Endothelial cell of umbilical vein (primary cell): ENCODE measurements around the gene SPAG8. TPM values are rescaled to one million over a fixed set of nuclear protein-coding genes. Genes with fewer than 3 reads are reported as not detected.

Source experiments
- BruUV-seq: library from RNA; stranded (reverse); fragments of 400-500 nt; replicated peaks from 2 replicates; lab custom pipeline; 2021; lab: Mats Ljungman, UMichigan
- CTCF ChIA-PET: fragments of 300-600, 350-600 bp; sonication (Branson Sonifier 250); formaldehyde crosslinking; loops from one replicate; lab custom pipeline; 2021; ENCODE audit warnings: antibody characterized with exemption, inconsistent platforms; lab: Charles Lee
- POLR2A ChIA-PET: fragments of 300-600, 350-600 bp; sonication (Branson Sonifier 250); formaldehyde crosslinking; loops from one replicate; lab custom pipeline; 2021; ENCODE audit warnings: antibody characterized with exemption, inconsistent platforms; lab: Charles Lee
- DNase-seq: peaks from one replicate; pipeline ENCODE4 v3.0.0-alpha.2; 2011; ENCODE audit warnings: low read depth, low spot score
- FAIRE-seq: peaks from 2 replicates; lab custom pipeline; 2011; peaks lifted over from hg19 to GRCh38; lab: Jason Lieb, UNC
- H2AFZ ChIP-seq: 2 replicates; pipeline ENCODE4 v1.6.0; 2012; ENCODE audit warnings: low read depth, low read length, control low read depth, inconsistent platforms
- H3K27ac ChIP-seq: 2 replicates; pipeline ENCODE4 v1.5.1; 2011; ENCODE audit warnings: low read depth, mild to moderate bottlenecking, control low read depth, low read length, moderate library complexity; ENCODE audit not compliant: insufficient read depth
- H3K27me3 ChIP-seq, 2 experiments: 2 replicates each; pipeline versions ENCODE4 v1.6.0 to v1.6.1; 2011; ENCODE audit warnings: low read length in 2 of 2, mixed read lengths in 1 of 2; ENCODE audit not compliant: control insufficient read depth in 2 of 2, insufficient read depth in 2 of 2
- H3K36me3 ChIP-seq, 2 experiments: 2 replicates in 1 of 2; 3 replicates in 1 of 2; pipeline ENCODE4 v1.5.1; 2011; ENCODE audit warnings: low read length in 2 of 2, mild to moderate bottlenecking in 1 of 2, moderate library complexity in 1 of 2; ENCODE audit not compliant: control insufficient read depth in 2 of 2, insufficient read depth in 2 of 2; ENCODE audit errors: extremely low read depth in 1 of 2
- H3K4me1 ChIP-seq: 3 replicates; pipeline ENCODE4 v1.5.1; 2011; ENCODE audit warnings: mild to moderate bottlenecking, low read length; ENCODE audit not compliant: control insufficient read depth, insufficient read depth; ENCODE audit errors: extremely low read depth
- H3K4me2 ChIP-seq: 2 replicates; pipeline ENCODE4 v1.6.1; 2011; ENCODE audit warnings: low read length, control low read depth, mixed read lengths; ENCODE audit not compliant: insufficient read depth
- H3K4me3 ChIP-seq, 3 experiments: fragments of 200-600 bp in 1 of 3; sonication (generic), shearing (Covaris generic) in 1 of 3; replicated peaks in 1 of 3; 2 replicates each; pipeline ENCODE4 v1.5.1; 2011 to 2016; ENCODE audit warnings: control low read depth in 3 of 3, low read length in 3 of 3, mild to moderate bottlenecking in 2 of 3, inconsistent platforms in 1 of 3, low read depth in 1 of 3, moderate library complexity in 1 of 3; ENCODE audit not compliant: insufficient read depth in 1 of 3
- H3K79me2 ChIP-seq: 2 replicates; pipeline ENCODE4 v1.6.0; 2012; ENCODE audit warnings: low read length, inconsistent platforms; ENCODE audit not compliant: control insufficient read depth, insufficient read depth
- H3K9ac ChIP-seq: replicated peaks from 2 replicates; pipeline ENCODE3; 2011; ENCODE audit warnings: low read length, control low read depth; ENCODE audit not compliant: insufficient read depth; ENCODE audit errors: extremely low read depth
- H3K9me1 ChIP-seq: replicated peaks from 3 replicates; pipeline ENCODE4 v1.6.0; 2011; ENCODE audit warnings: mild to moderate bottlenecking, low read length; ENCODE audit not compliant: control insufficient read depth, insufficient read depth; ENCODE audit errors: extremely low read depth
- H3K9me3 ChIP-seq: replicated peaks from 2 replicates; pipeline ENCODE4 v1.5.1; 2012; ENCODE audit warnings: low read length, inconsistent platforms; ENCODE audit not compliant: control insufficient read depth, insufficient read depth
- H4K20me1 ChIP-seq: replicated peaks from 2 replicates; pipeline ENCODE3; 2011; ENCODE audit warnings: mild to moderate bottlenecking, low read length; ENCODE audit not compliant: control insufficient read depth, insufficient read depth; ENCODE audit errors: extremely low read depth
- EZH2 ChIP-seq: IDR thresholded peaks from 2 replicates; pipeline ENCODE4 v1.6.1; 2012; ENCODE audit warnings: borderline replicate concordance, low read depth, mild to moderate bottlenecking, moderate library complexity, low read length, inconsistent platforms; ENCODE audit not compliant: severe bottlenecking
- FOS ChIP-seq: IDR thresholded peaks from 2 replicates; pipeline ENCODE4 v1.6.1; 2011; ENCODE audit warnings: mild to moderate bottlenecking, low read length, moderate library complexity, borderline replicate concordance; ENCODE audit not compliant: insufficient read depth
- GATA2 ChIP-seq: IDR thresholded peaks from 2 replicates; pipeline ENCODE4 v1.7.0; 2011; ENCODE audit warnings: low read depth, mild to moderate bottlenecking, moderate library complexity, mixed read lengths, low read length; ENCODE audit not compliant: insufficient read length, insufficient read depth
- JUN ChIP-seq: IDR thresholded peaks from 2 replicates; pipeline ENCODE4 v1.6.1; 2011; ENCODE audit warnings: borderline replicate concordance, low read depth; ENCODE audit not compliant: insufficient read length, insufficient read depth
- MYC ChIP-seq: IDR thresholded peaks from one replicate; pipeline ENCODE4 v1.6.1; 2011; ENCODE audit warnings: mild to moderate bottlenecking, low read depth, low read length
- POLR2A ChIP-seq: IDR thresholded peaks from 2 replicates; pipeline ENCODE4 v1.6.1; 2012; ENCODE audit warnings: low read depth, mild to moderate bottlenecking, control low read depth, low read length
- POLR2AphosphoS5 ChIP-seq: IDR thresholded peaks from 2 replicates; pipeline ENCODE4 v1.6.1; 2012; ENCODE audit warnings: low read depth, mild to moderate bottlenecking, control low read depth, low read length, moderate library complexity; ENCODE audit not compliant: insufficient read depth
- dilution Hi-C: fragments of 300-500 bp; cut with MboI; formaldehyde crosslinking; loops from one replicate; pipeline ENCODE4 v1.15.0; 2019; ENCODE audit warnings: low sequenced_read_pairs; ENCODE audit not compliant: extremely low pct_ligation_motif_present
- intact Hi-C: fragments of 100-400 bp; cut with micrococcal nuclease; formaldehyde crosslinking; loops from one replicate; pipeline ENCODE4 v1.10.0; 2022
- polyA plus RNA-seq, 4 experiments: library from polyadenylated mRNA; depleted of rRNA in 3 of 4; stranded (reverse) in 3 of 4; unstranded in 1 of 4; fragments of >200 nt; gene quantifications; 2 replicates each; pipeline versions ENCODE4 v1.2.1 to v1.2.3, GENCODE V29; 2011 to 2012; ENCODE audit warnings: missing spikeins in 1 of 4
- total RNA-seq: library from RNA; stranded (reverse); gene quantifications from 2 replicates; pipeline ENCODE4 v1.2.3, GENCODE V29; 2021
- TF ChIP-seq, protein P1 (sequence below): IDR thresholded peaks from 2 replicates; pipeline ENCODE4 v1.6.1; 2011; ENCODE audit not compliant: insufficient read depth, insufficient read length
- TF ChIP-seq, protein P2 (sequence below), 2 donors: IDR thresholded peaks; 1 replicate in 1 of 2; 2 replicates in 1 of 2; pipeline ENCODE4 v1.5.1; 2011; ENCODE audit warnings: low read length in 2 of 2, mild to moderate bottlenecking in 2 of 2, moderate library complexity in 2 of 2, control low read depth in 1 of 2, inconsistent platforms in 1 of 2, low read depth in 1 of 2; ENCODE audit not compliant: insufficient read depth in 1 of 2; ENCODE audit errors: extremely low read depth in 1 of 2

Gene SPAG8
- total and polyA plus RNA-seq, 2 donors (not counting 3 experiments of a cell fraction or from before 2014, with no cell fraction given) = 0.21 to 0.69 TPM

- CTCF ChIA-PET = interaction anchor here (2.5 kb wide), 1 partner anchor 49 kb away, joined by 13 read pairs; no protein-coding TSS in a partner anchor
- intact Hi-C loops = no loop called here
Observed at GRCh38 chr9:35832814-35833213, 20.8 kb upstream of the SPAG8 start.

More at GRCh38 chr9:35832814-35833213, 20.8 kb upstream of the SPAG8 start:
- Histone ChIP-seq H3K36me3 (no peaks in the 10 kb centered on the region), H3K79me2 (no peaks in the 10 kb centered on the region), H3K4me1 (peaks cover 9% of the 10 kb centered on the region), H3K9me1 (no peaks in the 10 kb centered on the region), H2AFZ (no peak overlapping the region), H3K9me3 (no peaks in the 10 kb centered on the region), H3K9ac (no peak overlapping the region), H3K27ac (no peak overlapping the region), H3K27me3 (no peaks in the 10 kb centered on the region), H3K4me2 (no peak overlapping the region), H3K4me3 (no peak overlapping the region), H4K20me1 (no peaks in the 10 kb centered on the region)
- no TSS peak for BruUV-seq
- TF ChIP-seq, protein P1, sequence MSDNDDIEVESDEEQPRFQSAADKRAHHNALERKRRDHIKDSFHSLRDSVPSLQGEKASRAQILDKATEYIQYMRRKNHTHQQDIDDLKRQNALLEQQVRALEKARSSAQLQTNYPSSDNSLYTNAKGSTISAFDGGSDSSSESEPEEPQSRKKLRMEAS = no peak
- TF ChIP-seq MYC (no peak), GATA2 (no peak), POLR2A (no peak), EZH2 (no peak), JUN (no peak), POLR2AphosphoS5 (no peak), FOS (no peak)
- TF ChIP-seq, protein P2, sequence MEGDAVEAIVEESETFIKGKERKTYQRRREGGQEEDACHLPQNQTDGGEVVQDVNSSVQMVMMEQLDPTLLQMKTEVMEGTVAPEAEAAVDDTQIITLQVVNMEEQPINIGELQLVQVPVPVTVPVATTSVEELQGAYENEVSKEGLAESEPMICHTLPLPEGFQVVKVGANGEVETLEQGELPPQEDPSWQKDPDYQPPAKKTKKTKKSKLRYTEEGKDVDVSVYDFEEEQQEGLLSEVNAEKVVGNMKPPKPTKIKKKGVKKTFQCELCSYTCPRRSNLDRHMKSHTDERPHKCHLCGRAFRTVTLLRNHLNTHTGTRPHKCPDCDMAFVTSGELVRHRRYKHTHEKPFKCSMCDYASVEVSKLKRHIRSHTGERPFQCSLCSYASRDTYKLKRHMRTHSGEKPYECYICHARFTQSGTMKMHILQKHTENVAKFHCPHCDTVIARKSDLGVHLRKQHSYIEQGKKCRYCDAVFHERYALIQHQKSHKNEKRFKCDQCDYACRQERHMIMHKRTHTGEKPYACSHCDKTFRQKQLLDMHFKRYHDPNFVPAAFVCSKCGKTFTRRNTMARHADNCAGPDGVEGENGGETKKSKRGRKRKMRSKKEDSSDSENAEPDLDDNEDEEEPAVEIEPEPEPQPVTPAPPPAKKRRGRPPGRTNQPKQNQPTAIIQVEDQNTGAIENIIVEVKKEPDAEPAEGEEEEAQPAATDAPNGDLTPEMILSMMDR (IDR thresholded peaks at IDR 0.05; ENCODE audit: extremely low read depth in 1 of 2, insufficient read depth in 1 of 2, low read depth in 1 of 2, low read length in 2 of 2) = no peak
- dilution Hi-C loops = no loop called here
- POLR2A ChIA-PET = no interaction called here
- DNase-seq (no peak), FAIRE-seq (no peak)
